Psoas muscle (tissue), 8 donors: ENCODE data around the gene ANKZF1. TPM values are rescaled to one million over a fixed set of nuclear protein-coding genes. Genes with fewer than 3 reads are reported as not detected.
"Not testable (repeated sequence)": the region's sequence is repeated elsewhere in the genome, so short reads cannot be mapped to it uniquely, and the experiment has no call there.

Experiments
- ATAC-seq, 4 donors: fragments of 200-7000 bp; cut with Tn5 transposase; one replicate each; pipeline ENCODE4 v1.9.1; 2020; ENCODE audit warnings: moderate library complexity in 3 of 4, mild to moderate bottlenecking in 2 of 4
- DNase-seq, 2 donors: peaks; one replicate each; pipeline ENCODE4 v3.0.0-alpha.2; 2020
- H3K27ac ChIP-seq: fragments of 200-600 bp; one replicate; pipeline ENCODE4 v1.8.0; 2022
- H3K27me3 ChIP-seq, 3 donors: fragments of 200-600 bp in 1 of 3; one replicate each; pipeline versions ENCODE4 v1.6.1 to v1.8.0; 2013 to 2022; ENCODE audit warnings: low read length in 2 of 3, mild to moderate bottlenecking in 2 of 3, moderate library complexity in 1 of 3; ENCODE audit not compliant: insufficient read depth in 3 of 3
- H3K36me3 ChIP-seq, 2 donors: fragments of 200-600 bp in 1 of 2; one replicate each; pipeline versions ENCODE4 v1.6.1 to v1.8.0; 2013 to 2022; ENCODE audit warnings: low read depth in 1 of 2, mild to moderate bottlenecking in 1 of 2, moderate library complexity in 1 of 2; ENCODE audit not compliant: insufficient read depth in 1 of 2
- H3K4me1 ChIP-seq: fragments of 200-600 bp; one replicate; pipeline ENCODE4 v1.8.0; 2022
- H3K4me3 ChIP-seq: fragments of 200-600 bp; one replicate; pipeline ENCODE4 v1.8.0; 2022; ENCODE audit warnings: mild to moderate bottlenecking
- H3K9me3 ChIP-seq: fragments of 200-600 bp; one replicate; pipeline ENCODE4 v1.8.0; 2022
- CTCF ChIP-seq: fragments of 200-600 bp; IDR thresholded peaks from one replicate; pipeline ENCODE4 v1.8.0; 2022; ENCODE audit warnings: antibody characterized with exemption
- WGBS, 3 donors: extraction: QIAGEN DNeasy Blood & Tissue Kit; methylation state at CpG; one replicate each; pipeline versions ENCODE4 v1.1.6 to v1.1.7; 2013; 5-methylcytosine and 5-hydroxymethylcytosine counted together
- intact Hi-C, 2 donors: fragments of 100-400 bp; cut with DNase I; formaldehyde crosslinking; loops; one replicate each; pipeline versions ENCODE4 v1.11.0 to v1.14.2; 2022
- polyA plus RNA-seq, 3 donors: library from polyadenylated mRNA; stranded (reverse); fragments of 200-250 nt; gene quantifications; one replicate each; pipeline ENCODE4 v1.2.3, GENCODE V29; 2013
- total RNA-seq, 4 donors: library from RNA; stranded (reverse); fragmentation: NEBNext Ultra II Directional in 2 of 4; extraction: Animal tissue kit (Norgen Biotek cat#: 25700) in 2 of 4; gene quantifications; one replicate each; pipeline versions ENCODE4 v1.2.1 to v1.2.4, GENCODE V29; 2021 to 2023
- donor health status: healthy with polysubstance abuse.
- donor health status: DM: no; HTN: no; CAD: no; lungs with moderate emphysema.
- donor health status: Bipolar disorder and iron deficiency.
- donor health status: healthy.
- donor health status: DM: yes; HTN: yes; CAD: no.
- donor health status: DM: no; HTN: no; CAD: no.
- donor health status: DM: no; HTN: no; CAD: no.
- donor health status: DM: yes; HTN: yes; CAD: no.

Gene ANKZF1
- total and polyA plus RNA-seq, 7 donors, result 8.7 to 29.4 (median 14.9) TPM

- Histone ChIP-seq H3K27ac (no peak overlapping the region), H3K36me3 (no peaks in the 10 kb centered on the region), H3K27me3 (peaks cover 0 to 6% (median 0%) of the 10 kb centered on the region in 3 donors), H3K4me3 (no peak overlapping the region), H3K4me1 (no peaks in the 10 kb centered on the region), H3K9me3 (no peaks in the 10 kb centered on the region)
- no peak for ATAC-seq
- TF ChIP-seq CTCF, result no peak
- intact Hi-C loops, result no loop called here
- no peak for DNase-seq
- 69 to 75% (median 74%) methylated on average over 5 of the region's 5 CpGs for WGBS, 3 donors
Measured at GRCh38 chr2:219198974-219199373, 30.6 kb upstream of the ANKZF1 start.

- Histone ChIP-seq H3K27me3 (peaks cover 0 to 6% (median 0%) of the 10 kb centered on the region in 3 donors), H3K9me3 (no peaks in the 10 kb centered on the region), H3K4me3 (no peak overlapping the region), H3K27ac (no peak overlapping the region), H3K4me1 (no peaks in the 10 kb centered on the region), H3K36me3 (no peaks in the 10 kb centered on the region)
- 77 to 83% (median 78%) methylated on average over 12 of the region's 12 CpGs for WGBS, 3 donors
- intact Hi-C loops, result no loop called here
- TF ChIP-seq CTCF, result no peak
- no peak for ATAC-seq
- no peak for DNase-seq
Measured at GRCh38 chr2:219199470-219200211, 30.0 kb upstream of the ANKZF1 start.

DNA sequence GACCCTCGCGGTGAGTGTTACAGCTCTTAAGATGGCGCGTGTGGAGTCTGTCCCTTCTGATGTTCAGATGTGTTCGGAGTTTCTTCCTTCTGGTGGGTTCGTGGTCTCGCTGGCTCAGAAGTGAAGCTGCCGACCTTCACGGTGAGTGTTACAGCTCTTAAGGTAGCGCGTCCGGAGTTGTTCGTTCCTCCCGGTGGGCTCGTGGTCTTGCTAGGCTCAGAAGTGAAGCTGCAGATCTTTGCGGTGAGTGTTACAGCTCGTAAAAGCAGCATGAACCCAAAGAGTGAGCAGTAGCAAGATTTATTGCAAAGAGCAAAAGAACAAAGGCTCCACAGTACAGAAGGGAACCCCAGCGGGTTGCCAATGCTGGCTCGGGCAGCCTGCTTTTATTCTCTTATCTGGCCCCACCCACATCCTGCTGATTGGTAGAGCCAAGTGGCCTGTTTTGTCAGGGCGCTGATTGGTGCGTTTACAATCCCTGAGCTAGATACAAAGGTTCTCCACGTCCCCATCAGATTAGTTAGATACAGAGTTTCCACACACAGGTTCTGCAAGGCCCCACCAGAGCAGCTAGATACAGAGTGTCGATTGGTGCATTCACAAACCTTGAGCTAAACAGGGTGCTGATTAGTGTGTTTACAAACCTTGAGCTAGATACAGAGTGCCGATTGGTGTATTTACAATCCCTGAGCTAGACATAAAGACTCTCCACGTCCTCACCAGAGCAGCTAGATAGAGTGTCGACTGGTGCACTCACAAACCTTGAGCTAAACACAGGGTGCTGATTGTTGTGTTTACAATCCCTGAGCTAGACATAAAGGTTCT lies 28.9 kb upstream of the ANKZF1 start:
- intact Hi-C loops, H3K27me3 ChIP-seq, H3K4me3 ChIP-seq, H3K36me3 ChIP-seq, H3K4me1 ChIP-seq, DNase-seq, H3K9me3 ChIP-seq, ATAC-seq, H3K27ac ChIP-seq: not testable (repeated sequence)
- 55 to 57% (median 56%) methylated on average over 24 of the region's 26 CpGs for WGBS, 3 donors

- ATAC-seq, H3K4me3 ChIP-seq, H3K4me1 ChIP-seq, H3K9me3 ChIP-seq, DNase-seq, H3K36me3 ChIP-seq, H3K27ac ChIP-seq, H3K27me3 ChIP-seq, intact Hi-C loops: not testable (repeated sequence)
- WGBS, 3 donors, result 88 to 93% (median 89%) methylated on average over 17 to 18 of the region's 21 CpGs
Measured at GRCh38 chr2:219201331-219201730, 28.3 kb upstream of the ANKZF1 start.

DNA sequence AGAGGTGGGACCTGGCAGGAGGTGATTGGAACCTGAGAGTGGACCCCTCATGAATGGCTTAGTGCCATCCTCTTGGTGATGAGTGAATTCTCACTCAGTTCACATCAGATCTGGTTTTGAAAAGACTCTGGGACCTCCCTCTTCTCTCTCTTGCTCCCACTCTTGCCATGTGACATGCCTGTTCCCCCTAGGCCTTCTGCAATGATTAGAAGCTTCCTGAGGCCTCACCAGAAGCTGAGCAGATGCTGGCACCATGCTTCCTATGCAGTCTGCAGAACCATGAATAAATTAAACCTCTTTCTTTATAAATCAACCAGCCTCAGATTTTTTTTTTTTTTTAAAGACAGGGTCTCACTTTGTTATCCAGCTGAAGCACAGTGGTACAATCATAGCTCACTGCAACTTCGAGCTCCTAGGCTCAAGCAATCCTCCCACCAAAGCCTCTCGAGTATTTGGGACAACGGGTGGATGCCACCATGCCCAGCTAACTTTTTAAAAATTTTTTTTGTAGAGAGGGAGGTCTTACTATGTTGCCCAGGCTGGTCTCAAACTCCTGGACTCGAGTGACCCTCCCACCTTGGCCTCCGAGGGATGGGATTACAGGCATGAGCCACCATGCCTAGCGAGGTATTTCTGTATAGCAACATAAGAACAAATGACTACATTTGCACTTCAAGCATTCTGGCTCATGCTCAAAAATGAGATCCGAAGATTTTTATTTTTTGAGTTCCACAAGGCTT lies 25.0 kb upstream of the ANKZF1 start:
- 85 to 87% (median 85%) methylated on average over 7 of the region's 7 CpGs for WGBS, 3 donors
- peaks cover 0 to 3% (median 0%) of the 10 kb centered on the region in 3 donors for H3K27me3 ChIP-seq
- ATAC-seq (no peak), DNase-seq (no peak)
- intact Hi-C loops, result no loop called here
- no peak overlapping the region for H3K27ac ChIP-seq
- H3K36me3 ChIP-seq, result peaks cover under 1 to 21% of the 10 kb centered on the region in 2 donors
- H3K4me3 ChIP-seq, result no peak overlapping the region
- H3K9me3 ChIP-seq, result no peaks in the 10 kb centered on the region
- no peak for TF ChIP-seq CTCF
- H3K4me1 ChIP-seq, result peaks cover 15% of the 10 kb centered on the region
